HEK293 (cell line): ENCODE results near the gene TRAPPC2.

Experiments
- CTCF ChIA-PET: fragments of 350-600 bp; formaldehyde crosslinking; extraction: SDS; loops from one replicate; lab custom pipeline; 2021; ENCODE audit warnings: antibody characterized with exemption; lab: Yijun Ruan, JAX
- POLR2A ChIA-PET: fragments of 300-600 bp; formaldehyde crosslinking; extraction: SDS; loops from one replicate; lab custom pipeline; 2020; ENCODE audit warnings: antibody characterized with exemption, inconsistent platforms; lab: Yijun Ruan, JAX
- H3K27ac ChIP-seq: fragments of 200-500 bp; sonication (Bioruptor generic); 2 replicates; pipeline ENCODE4 v1.5.1; 2014; ENCODE audit warnings: low read depth, low read length, control low read depth, inconsistent platforms; ENCODE audit errors: extremely low read depth
- H3K36me3 ChIP-seq, 2 experiments: fragments of 200-500 bp in 1 of 2; sonication (Bioruptor generic) in 1 of 2; 1 replicate in 1 of 2; 2 replicates in 1 of 2; pipeline ENCODE4 v1.5.1; 2014 to 2017; ENCODE audit warnings: inconsistent platforms in 2 of 2, low read length in 2 of 2; ENCODE audit not compliant: control insufficient read depth in 2 of 2, insufficient read depth in 1 of 2
- H3K4me1 ChIP-seq: fragments of 200-500 bp; sonication (Bioruptor generic); 2 replicates; pipeline ENCODE4 v1.5.1; 2014; ENCODE audit warnings: mild to moderate bottlenecking, low read length, inconsistent platforms; ENCODE audit not compliant: control insufficient read depth, insufficient read depth
- H3K4me3 ChIP-seq: 2 replicates; pipeline ENCODE4 v1.5.1; 2011; ENCODE audit warnings: low read depth, mild to moderate bottlenecking, control low read depth, low read length, moderate library complexity
- H3K9me3 ChIP-seq: fragments of 200-500 bp; sonication (Bioruptor generic); 2 replicates; pipeline ENCODE4 v1.5.1; 2014; ENCODE audit warnings: low read depth, low read length, inconsistent platforms; ENCODE audit not compliant: control insufficient read depth, insufficient read depth
- GLI4 ChIP-seq: fragments of 450-650 bp; formaldehyde crosslinking; IDR thresholded peaks from 2 replicates; pipeline ENCODE4 v1.5.1; 2016; ENCODE audit warnings: missing biosample characterization, missing genetic modification characterization
- KLF9 ChIP-seq: fragments of 450-650 bp; formaldehyde crosslinking; IDR thresholded peaks from 2 replicates; pipeline ENCODE4 v1.5.1; 2016; ENCODE audit warnings: missing biosample characterization, missing genetic modification characterization, low read depth
- OSR2 ChIP-seq: fragments of 450-650 bp; formaldehyde crosslinking; IDR thresholded peaks from 2 replicates; pipeline ENCODE4 v1.5.1; 2016; ENCODE audit warnings: missing biosample characterization, missing genetic modification characterization
- SP2 ChIP-seq: fragments of 450-650 bp; formaldehyde crosslinking; IDR thresholded peaks from 2 replicates; pipeline ENCODE4 v1.5.1; 2016; ENCODE audit warnings: missing biosample characterization, missing genetic modification characterization
- TCF7L2 ChIP-seq: IDR thresholded peaks from 2 replicates; pipeline ENCODE4 v1.6.1; 2011; ENCODE audit warnings: low read depth, mild to moderate bottlenecking, inconsistent platforms, low read length, moderate library complexity, borderline replicate concordance
- ZNF16 ChIP-seq: fragments of 450-650 bp; formaldehyde crosslinking; IDR thresholded peaks from 2 replicates; pipeline ENCODE4 v1.5.1; 2016; ENCODE audit warnings: low read depth, missing biosample characterization, missing genetic modification characterization
- ZNF248 ChIP-seq: fragments of 450-650 bp; formaldehyde crosslinking; IDR thresholded peaks from 2 replicates; pipeline ENCODE4 v1.5.1; 2017; ENCODE audit warnings: missing biosample characterization, missing genetic modification characterization
- ZNF354C ChIP-seq: fragments of 450-650 bp; formaldehyde crosslinking; IDR thresholded peaks from 2 replicates; pipeline ENCODE4 v1.5.1; 2016; ENCODE audit warnings: missing biosample characterization, missing genetic modification characterization, low read depth, borderline replicate concordance
- ZNF391 ChIP-seq: fragments of 450-650 bp; formaldehyde crosslinking; IDR thresholded peaks from 2 replicates; pipeline ENCODE4 v1.5.1; 2016; ENCODE audit warnings: low read depth, missing biosample characterization, missing genetic modification characterization, borderline replicate concordance
- ZNF404 ChIP-seq: fragments of 450-650 bp; formaldehyde crosslinking; IDR thresholded peaks from 2 replicates; pipeline ENCODE4 v1.5.1; 2017; ENCODE audit warnings: missing biosample characterization, missing genetic modification characterization
- ZNF555 ChIP-seq: fragments of 450-650 bp; formaldehyde crosslinking; conservative IDR thresholded peaks from 2 replicates; pipeline ENCODE4 v1.5.1; 2017; ENCODE audit warnings: missing biosample characterization, mild to moderate bottlenecking, missing genetic modification characterization, inconsistent platforms
- ZNF776 ChIP-seq: fragments of 450-650 bp; formaldehyde crosslinking; IDR thresholded peaks from 2 replicates; pipeline ENCODE4 v1.5.0; 2017; ENCODE audit warnings: missing biosample characterization, missing genetic modification characterization, borderline replicate concordance
- TF ChIP-seq, protein P1 (sequence below): fragments of 450-650 bp; formaldehyde crosslinking; IDR thresholded peaks from 2 replicates; pipeline ENCODE4 v1.5.1; 2017; ENCODE audit warnings: missing biosample characterization, missing genetic modification characterization
- TF ChIP-seq, protein P2 (sequence below): fragments of 450-650 bp; formaldehyde crosslinking; IDR thresholded peaks from 2 replicates; pipeline ENCODE4 v1.5.1; 2016; ENCODE audit warnings: missing biosample characterization, missing genetic modification characterization
- TF ChIP-seq, protein P3 (sequence below): fragments of 450-650 bp; formaldehyde crosslinking; conservative IDR thresholded peaks from 2 replicates; pipeline ENCODE4 v1.5.1; 2016; ENCODE audit warnings: low read depth, missing biosample characterization, missing genetic modification characterization
- TF ChIP-seq, protein P4 (sequence below): fragments of 450-650 bp; formaldehyde crosslinking; IDR thresholded peaks from 2 replicates; pipeline ENCODE4 v1.5.1; 2016; ENCODE audit warnings: missing biosample characterization, missing genetic modification characterization, borderline replicate concordance
- TF ChIP-seq, protein P5 (sequence below): fragments of 450-650 bp; formaldehyde crosslinking; IDR thresholded peaks from 2 replicates; pipeline ENCODE4 v1.5.1; 2016; ENCODE audit warnings: missing biosample characterization, missing genetic modification characterization

Gene TRAPPC2

DNA sequence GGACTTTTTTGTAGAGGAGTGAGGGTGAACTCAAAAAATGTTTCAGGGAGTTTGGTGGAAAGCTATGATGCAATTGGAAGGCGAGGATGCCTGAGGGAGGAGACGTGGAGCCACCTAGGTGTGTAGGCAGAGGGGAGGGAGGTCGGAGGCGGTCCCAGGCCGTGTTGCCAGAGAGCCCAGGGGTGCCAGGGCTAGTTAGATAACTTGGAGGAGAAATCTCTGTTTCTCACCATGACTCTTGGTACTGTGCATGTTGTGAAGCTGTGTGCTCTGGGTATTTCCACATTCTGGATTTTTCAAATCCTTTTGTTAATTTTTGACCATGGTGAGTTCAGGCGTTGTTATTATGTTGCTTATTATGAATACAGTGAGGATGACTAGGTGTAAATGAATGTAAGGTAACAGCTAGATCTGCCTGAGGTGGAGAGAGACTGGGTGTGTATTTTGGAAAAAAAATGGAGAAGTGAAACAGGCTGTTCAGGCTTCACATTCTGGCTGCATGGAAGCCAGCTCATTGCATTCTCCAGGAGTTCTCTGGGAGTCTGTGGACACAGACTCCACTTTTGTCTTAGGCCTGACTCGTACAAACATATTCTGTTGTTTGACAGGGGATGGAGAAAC lies 41.0 kb downstream of the TRAPPC2 start (continued):
- TF ChIP-seq, protein P1, sequence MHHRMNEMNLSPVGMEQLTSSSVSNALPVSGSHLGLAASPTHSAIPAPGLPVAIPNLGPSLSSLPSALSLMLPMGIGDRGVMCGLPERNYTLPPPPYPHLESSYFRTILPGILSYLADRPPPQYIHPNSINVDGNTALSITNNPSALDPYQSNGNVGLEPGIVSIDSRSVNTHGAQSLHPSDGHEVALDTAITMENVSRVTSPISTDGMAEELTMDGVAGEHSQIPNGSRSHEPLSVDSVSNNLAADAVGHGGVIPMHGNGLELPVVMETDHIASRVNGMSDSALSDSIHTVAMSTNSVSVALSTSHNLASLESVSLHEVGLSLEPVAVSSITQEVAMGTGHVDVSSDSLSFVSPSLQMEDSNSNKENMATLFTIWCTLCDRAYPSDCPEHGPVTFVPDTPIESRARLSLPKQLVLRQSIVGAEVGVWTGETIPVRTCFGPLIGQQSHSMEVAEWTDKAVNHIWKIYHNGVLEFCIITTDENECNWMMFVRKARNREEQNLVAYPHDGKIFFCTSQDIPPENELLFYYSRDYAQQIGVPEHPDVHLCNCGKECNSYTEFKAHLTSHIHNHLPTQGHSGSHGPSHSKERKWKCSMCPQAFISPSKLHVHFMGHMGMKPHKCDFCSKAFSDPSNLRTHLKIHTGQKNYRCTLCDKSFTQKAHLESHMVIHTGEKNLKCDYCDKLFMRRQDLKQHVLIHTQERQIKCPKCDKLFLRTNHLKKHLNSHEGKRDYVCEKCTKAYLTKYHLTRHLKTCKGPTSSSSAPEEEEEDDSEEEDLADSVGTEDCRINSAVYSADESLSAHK: no peak
- TF ChIP-seq, protein P2, sequence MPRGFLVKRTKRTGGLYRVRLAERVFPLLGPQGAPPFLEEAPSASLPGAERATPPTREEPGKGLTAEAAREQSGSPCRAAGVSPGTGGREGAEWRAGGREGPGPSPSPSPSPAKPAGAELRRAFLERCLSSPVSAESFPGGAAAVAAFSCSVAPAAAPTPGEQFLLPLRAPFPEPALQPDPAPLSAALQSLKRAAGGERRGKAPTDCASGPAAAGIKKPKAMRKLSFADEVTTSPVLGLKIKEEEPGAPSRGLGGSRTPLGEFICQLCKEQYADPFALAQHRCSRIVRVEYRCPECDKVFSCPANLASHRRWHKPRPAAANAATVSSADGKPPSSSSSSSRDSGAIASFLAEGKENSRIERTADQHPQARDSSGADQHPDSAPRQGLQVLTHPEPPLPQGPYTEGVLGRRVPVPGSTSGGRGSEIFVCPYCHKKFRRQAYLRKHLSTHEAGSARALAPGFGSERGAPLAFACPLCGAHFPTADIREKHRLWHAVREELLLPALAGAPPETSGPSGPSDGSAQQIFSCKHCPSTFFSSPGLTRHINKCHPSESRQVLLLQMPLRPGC (tag by site-specific recombination): no peak
- no peak for TF ChIP-seq ZNF555

DNA sequence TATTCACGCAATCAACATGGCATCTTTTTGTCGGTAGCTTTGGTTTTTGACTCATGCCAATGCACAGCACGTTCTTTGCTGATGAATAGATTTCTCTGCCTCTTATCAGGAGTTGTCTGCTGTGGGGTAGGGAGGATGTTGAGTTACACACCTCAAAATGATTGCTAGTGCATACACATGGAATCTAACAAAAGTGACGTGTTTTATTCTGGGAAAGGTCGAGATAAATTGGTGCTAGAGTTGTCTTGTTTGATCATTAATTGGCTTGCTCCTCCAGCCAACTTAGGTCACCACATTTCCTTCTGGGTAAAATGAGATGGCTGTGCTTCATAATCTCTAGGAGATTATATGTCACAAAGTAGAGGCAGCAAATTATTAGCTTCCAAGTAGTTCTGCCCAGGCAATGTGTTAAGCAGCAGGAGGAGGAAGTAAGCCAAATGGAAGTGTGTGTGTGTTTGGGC lies 41.6 kb downstream of the TRAPPC2 start:
- H3K4me1 ChIP-seq: peaks cover 47% of the 10 kb centered on the region
- CTCF ChIA-PET: interaction anchor here (1.2 to 1.7 kb wide), 4 partner anchors 21 to 43 kb away, joined by 3 to 7 read pairs (median 4); no protein-coding TSS in a partner anchor
- no peak for TF ChIP-seq ZNF354C
- no peak for TF ChIP-seq GLI4 (tag by site-specific recombination)
- TF ChIP-seq, protein P3, sequence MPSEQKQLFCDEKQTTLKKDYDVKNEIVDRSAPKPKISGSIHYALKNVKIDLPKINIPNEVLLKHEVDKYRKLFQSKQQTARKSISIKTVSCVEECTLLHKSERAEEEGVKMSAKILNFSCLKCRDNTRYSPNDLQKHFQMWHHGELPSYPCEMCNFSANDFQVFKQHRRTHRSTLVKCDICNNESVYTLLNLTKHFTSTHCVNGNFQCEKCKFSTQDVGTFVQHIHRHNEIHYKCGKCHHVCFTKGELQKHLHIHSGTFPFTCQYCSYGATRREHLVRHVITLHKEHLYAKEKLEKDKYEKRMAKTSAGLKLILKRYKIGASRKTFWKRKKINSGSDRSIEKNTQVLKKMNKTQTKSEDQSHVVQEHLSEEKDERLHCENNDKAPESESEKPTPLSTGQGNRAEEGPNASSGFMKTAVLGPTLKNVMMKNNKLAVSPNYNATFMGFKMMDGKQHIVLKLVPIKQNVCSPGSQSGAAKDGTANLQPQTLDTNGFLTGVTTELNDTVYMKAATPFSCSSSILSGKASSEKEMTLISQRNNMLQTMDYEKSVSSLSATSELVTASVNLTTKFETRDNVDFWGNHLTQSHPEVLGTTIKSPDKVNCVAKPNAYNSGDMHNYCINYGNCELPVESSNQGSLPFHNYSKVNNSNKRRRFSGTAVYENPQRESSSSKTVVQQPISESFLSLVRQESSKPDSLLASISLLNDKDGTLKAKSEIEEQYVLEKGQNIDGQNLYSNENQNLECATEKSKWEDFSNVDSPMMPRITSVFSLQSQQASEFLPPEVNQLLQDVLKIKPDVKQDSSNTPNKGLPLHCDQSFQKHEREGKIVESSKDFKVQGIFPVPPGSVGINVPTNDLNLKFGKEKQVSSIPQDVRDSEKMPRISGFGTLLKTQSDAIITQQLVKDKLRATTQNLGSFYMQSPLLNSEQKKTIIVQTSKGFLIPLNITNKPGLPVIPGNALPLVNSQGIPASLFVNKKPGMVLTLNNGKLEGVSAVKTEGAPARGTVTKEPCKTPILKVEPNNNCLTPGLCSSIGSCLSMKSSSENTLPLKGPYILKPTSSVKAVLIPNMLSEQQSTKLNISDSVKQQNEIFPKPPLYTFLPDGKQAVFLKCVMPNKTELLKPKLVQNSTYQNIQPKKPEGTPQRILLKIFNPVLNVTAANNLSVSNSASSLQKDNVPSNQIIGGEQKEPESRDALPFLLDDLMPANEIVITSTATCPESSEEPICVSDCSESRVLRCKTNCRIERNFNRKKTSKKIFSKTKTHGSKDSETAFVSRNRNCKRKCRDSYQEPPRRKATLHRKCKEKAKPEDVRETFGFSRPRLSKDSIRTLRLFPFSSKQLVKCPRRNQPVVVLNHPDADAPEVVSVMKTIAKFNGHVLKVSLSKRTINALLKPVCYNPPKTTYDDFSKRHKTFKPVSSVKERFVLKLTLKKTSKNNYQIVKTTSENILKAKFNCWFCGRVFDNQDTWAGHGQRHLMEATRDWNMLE (tag by site-specific recombination): no peak
- TF ChIP-seq ZNF391 (tag by site-specific recombination): no peak
- TF ChIP-seq, protein P4, sequence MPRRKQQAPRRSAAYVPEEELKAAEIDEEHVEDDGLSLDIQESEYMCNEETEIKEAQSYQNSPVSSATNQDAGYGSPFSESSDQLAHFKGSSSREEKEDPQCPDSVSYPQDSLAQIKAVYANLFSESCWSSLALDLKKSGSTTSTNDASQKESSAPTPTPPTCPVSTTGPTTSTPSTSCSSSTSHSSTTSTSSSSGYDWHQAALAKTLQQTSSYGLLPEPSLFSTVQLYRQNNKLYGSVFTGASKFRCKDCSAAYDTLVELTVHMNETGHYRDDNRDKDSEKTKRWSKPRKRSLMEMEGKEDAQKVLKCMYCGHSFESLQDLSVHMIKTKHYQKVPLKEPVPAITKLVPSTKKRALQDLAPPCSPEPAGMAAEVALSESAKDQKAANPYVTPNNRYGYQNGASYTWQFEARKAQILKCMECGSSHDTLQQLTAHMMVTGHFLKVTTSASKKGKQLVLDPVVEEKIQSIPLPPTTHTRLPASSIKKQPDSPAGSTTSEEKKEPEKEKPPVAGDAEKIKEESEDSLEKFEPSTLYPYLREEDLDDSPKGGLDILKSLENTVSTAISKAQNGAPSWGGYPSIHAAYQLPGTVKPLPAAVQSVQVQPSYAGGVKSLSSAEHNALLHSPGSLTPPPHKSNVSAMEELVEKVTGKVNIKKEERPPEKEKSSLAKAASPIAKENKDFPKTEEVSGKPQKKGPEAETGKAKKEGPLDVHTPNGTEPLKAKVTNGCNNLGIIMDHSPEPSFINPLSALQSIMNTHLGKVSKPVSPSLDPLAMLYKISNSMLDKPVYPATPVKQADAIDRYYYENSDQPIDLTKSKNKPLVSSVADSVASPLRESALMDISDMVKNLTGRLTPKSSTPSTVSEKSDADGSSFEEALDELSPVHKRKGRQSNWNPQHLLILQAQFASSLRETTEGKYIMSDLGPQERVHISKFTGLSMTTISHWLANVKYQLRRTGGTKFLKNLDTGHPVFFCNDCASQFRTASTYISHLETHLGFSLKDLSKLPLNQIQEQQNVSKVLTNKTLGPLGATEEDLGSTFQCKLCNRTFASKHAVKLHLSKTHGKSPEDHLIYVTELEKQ (tag by site-specific recombination): no peak
- TF ChIP-seq ZNF404: no peak
- TF ChIP-seq, protein P2 (tag by site-specific recombination): no peak
- TF ChIP-seq, protein P5, sequence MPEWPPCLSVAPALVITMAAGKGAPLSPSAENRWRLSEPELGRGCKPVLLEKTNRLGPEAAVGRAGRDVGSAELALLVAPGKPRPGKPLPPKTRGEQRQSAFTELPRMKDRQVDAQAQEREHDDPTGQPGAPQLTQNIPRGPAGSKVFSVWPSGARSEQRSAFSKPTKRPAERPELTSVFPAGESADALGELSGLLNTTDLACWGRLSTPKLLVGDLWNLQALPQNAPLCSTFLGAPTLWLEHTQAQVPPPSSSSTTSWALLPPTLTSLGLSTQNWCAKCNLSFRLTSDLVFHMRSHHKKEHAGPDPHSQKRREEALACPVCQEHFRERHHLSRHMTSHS (tag by site-specific recombination): no peak
- no peak for TF ChIP-seq ZNF16 (tag by site-specific recombination)
- TF ChIP-seq TCF7L2: no peak
- peak; percentile 59; the same call in 1 of the 2 replicates for TF ChIP-seq OSR2 (tag by site-specific recombination)
- TF ChIP-seq ZNF248 (tag by site-specific recombination): no peak
- no peak for TF ChIP-seq ZNF776
- no peak for TF ChIP-seq SP2 (tag by site-specific recombination)
- no peak for TF ChIP-seq KLF9 (tag by site-specific recombination)

More for the DNA sequence above, 41.6 kb downstream of the TRAPPC2 start:
- no peaks in the 10 kb centered on the region for H3K9me3 ChIP-seq
- H3K4me3 ChIP-seq: no peak overlapping the region
- H3K36me3 ChIP-seq: no peaks in the 10 kb centered on the region
- POLR2A ChIA-PET: interaction anchor here (0.9 to 6.8 kb wide), 9 partner anchors 9 to 337 kb away, joined by 3 to 46 read pairs (median 4); partner anchors contain the start of genes GEMIN8, OFD1, TCEANC and TRAPPC2
- H3K27ac ChIP-seq: peak overlapping the region; percentile 29
